K562 (cell line): Measurements from ENCODE around the gene HSPB1. TPM values are rescaled to one million over a fixed set of nuclear protein-coding genes. Genes with fewer than 3 reads are reported as not detected.

Experiments
- BRF1 ChIP-seq: IDR thresholded peaks from 3 replicates; pipeline ENCODE4 v1.6.1; 2011; ENCODE audit warnings: borderline replicate concordance, mild to moderate bottlenecking; ENCODE audit not compliant: insufficient read length; ENCODE audit errors: extremely low read depth
- CAMTA2 ChIP-seq: fragments of 250-450 bp; sonication (Bioruptor Pico); conservative IDR thresholded peaks from 2 replicates; pipeline ENCODE4 v1.5.1; 2022
- HMGN3 ChIP-seq: IDR thresholded peaks from 2 replicates; pipeline ENCODE4 v1.6.1; 2011; ENCODE audit warnings: borderline replicate concordance, low read depth, mild to moderate bottlenecking, mixed read lengths, low read length; ENCODE audit not compliant: insufficient read length; ENCODE audit errors: extremely low read depth
- HSF4 ChIP-seq: fragments of 250-450 bp; sonication (Bioruptor Pico); IDR thresholded peaks from 2 replicates; pipeline ENCODE4 v2.1.2; 2022; ENCODE audit warnings: mild to moderate bottlenecking, moderate library complexity, borderline replicate concordance
- LARP7 ChIP-seq: fragments of 450-650 bp; IDR thresholded peaks from 2 replicates; pipeline ENCODE4 v1.6.1; 2016
- MAZ ChIP-seq, 2 experiments: fragments of 450-650 bp in 1 of 2; sonication (generic) in 1 of 2; formaldehyde crosslinking; IDR thresholded peaks in 1 of 2; conservative IDR thresholded peaks in 1 of 2; 2 replicates each; pipeline versions ENCODE4 v1.4.0 to v1.5.0; 2020; ENCODE audit warnings: mild to moderate bottlenecking in 1 of 2, missing genetic modification reagents in 1 of 2
- MTA3 ChIP-seq: fragments of 450-650 bp; formaldehyde crosslinking; IDR thresholded peaks from 2 replicates; pipeline ENCODE4 v1.6.1; 2017; ENCODE audit warnings: mild to moderate bottlenecking, borderline replicate concordance
- MYBL2 ChIP-seq, 2 experiments: fragments of 450-650 bp in 1 of 2; sonication (generic) in 1 of 2; formaldehyde crosslinking in 1 of 2; IDR thresholded peaks; 2 replicates each; pipeline versions ENCODE4 v1.6.1 to v1.8.1; 2017 to 2022; ENCODE audit warnings: borderline replicate concordance in 1 of 2, inconsistent platforms in 1 of 2, low read depth in 1 of 2, mild to moderate bottlenecking in 1 of 2, missing genetic modification reagents in 1 of 2, moderate library complexity in 1 of 2
- NFE2L1 ChIP-seq: fragments of 450-650 bp; IDR thresholded peaks from 2 replicates; pipeline ENCODE4 v1.6.1; 2016; ENCODE audit warnings: missing genetic modification characterization, low read depth, mild to moderate bottlenecking, missing compliant biosample characterization, moderate library complexity, borderline replicate concordance
- TAF9B ChIP-seq: fragments of 450-650 bp; IDR thresholded peaks from 2 replicates; pipeline ENCODE4 v1.6.1; 2018; ENCODE audit warnings: mild to moderate bottlenecking; ENCODE audit not compliant: partially characterized antibody
- polyA plus RNA-seq, 8 experiments: library from polyadenylated mRNA; depleted of rRNA in 4 of 8; stranded (reverse) in 5 of 8; unstranded in 3 of 8; fragments of >200 nt; fragmentation: Nextera tagmentation in 2 of 8; fragmentation: Illumina TruSeq in 1 of 8; extraction: Ambion mirVana in 2 of 8; extraction: Trizol in 1 of 8; gene quantifications; 2 replicates each; pipeline versions ENCODE4 v1.2.1 to v1.2.3, GENCODE V29; 2011 to 2014; ENCODE audit warnings: inconsistent platforms in 1 of 8, missing spikeins in 1 of 8
- total RNA-seq, 7 experiments: library from RNA; depleted of rRNA in 6 of 7; stranded (reverse); fragments of >200 nt in 6 of 7; fragmentation: Illumina TruSeq in 2 of 7; extraction: Trizol in 2 of 7; gene quantifications; 2 replicates each; pipeline versions ENCODE4 v1.2.1 to v1.2.3, GENCODE V29; 2011 to 2021; ENCODE audit warnings: low replicate concordance in 1 of 7
- TF ChIP-seq, protein P1 (sequence below): fragments of 250-450 bp; sonication (Bioruptor Pico); IDR thresholded peaks from 2 replicates; pipeline ENCODE4 v1.5.0; 2020; ENCODE audit warnings: mild to moderate bottlenecking
- TF ChIP-seq, protein P2 (sequence below), 3 experiments: fragments of 200-800 bp in 1 of 3; sonication (Bioruptor generic) in 1 of 3; sonication (generic) in 1 of 3; formaldehyde crosslinking in 1 of 3; IDR thresholded peaks; 2 replicates each; pipeline versions ENCODE4 v1.6.1 to v1.8.0; 2016 to 2022; ENCODE audit warnings: mild to moderate bottlenecking in 2 of 3, missing compliant biosample characterization in 2 of 3, missing genetic modification characterization in 2 of 3, missing genetic modification reagents in 1 of 3

HSPB1 gene
- total and polyA plus RNA-seq, 9 of the 15 experiments (the other 6 are each of a cell fraction or from before 2014, with no cell fraction given), result 27.1 to 522 (median 138) TPM

DNA sequence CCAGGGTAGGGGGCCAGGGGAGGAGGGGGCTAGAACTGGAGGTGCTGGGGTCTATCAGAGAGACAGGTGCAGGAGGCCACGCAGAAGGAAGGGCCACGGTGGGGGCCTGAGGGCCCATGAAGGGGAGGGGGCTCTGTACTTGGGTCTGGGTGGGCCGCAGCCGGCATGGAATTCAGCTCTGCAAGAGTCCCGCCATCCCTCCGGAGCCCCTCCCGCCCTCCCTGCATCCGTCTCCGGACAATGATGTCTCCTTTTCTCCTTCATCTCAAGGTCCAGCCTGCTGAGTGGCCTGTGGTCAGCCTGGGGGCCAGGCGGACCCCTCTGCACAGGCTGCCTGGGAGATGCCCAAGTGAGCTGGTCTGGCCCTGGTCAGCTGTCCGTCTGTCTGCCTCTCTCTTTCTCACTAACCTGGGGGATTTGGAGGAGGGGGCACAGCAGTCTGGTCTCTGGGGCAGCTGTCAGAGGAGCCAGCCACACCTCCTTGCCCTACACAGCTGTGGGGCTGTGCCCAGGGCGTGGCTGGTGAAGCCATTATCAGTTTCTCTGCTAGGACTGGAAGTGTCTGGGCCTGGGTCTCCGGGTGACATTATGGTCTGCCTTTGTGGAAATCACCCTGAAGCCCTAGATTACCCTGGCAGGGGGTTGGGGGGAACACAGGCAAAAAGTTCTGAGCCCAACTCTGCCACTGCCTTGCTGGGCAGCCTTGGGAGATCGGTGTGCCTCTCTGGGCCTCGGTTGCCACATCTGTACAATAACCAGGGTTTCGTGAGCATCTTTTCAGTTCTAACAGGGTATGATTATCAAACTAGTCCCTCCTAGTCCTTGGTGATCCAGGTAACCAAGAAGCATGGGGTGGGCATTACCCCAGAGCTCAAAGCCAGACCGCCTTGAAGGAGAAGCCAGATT lies 19.0 kb upstream of the HSPB1 start (continued):
- TF ChIP-seq, protein P1, sequence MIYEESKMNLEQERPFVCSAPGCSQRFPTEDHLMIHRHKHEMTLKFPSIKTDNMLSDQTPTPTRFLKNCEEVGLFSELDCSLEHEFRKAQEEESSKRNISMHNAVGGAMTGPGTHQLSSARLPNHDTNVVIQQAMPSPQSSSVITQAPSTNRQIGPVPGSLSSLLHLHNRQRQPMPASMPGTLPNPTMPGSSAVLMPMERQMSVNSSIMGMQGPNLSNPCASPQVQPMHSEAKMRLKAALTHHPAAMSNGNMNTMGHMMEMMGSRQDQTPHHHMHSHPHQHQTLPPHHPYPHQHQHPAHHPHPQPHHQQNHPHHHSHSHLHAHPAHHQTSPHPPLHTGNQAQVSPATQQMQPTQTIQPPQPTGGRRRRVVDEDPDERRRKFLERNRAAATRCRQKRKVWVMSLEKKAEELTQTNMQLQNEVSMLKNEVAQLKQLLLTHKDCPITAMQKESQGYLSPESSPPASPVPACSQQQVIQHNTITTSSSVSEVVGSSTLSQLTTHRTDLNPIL (CRISPR knock-in tag), result no peak
- TF ChIP-seq, protein P2, sequence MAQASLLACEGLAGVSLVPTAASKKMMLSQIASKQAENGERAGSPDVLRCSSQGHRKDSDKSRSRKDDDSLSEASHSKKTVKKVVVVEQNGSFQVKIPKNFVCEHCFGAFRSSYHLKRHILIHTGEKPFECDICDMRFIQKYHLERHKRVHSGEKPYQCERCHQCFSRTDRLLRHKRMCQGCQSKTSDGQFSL (CRISPR knock-in tag; IDR thresholded peaks at IDR 0.05), result 0 out of 2 replicates have a peak, but pooled peaks have one; percentile 21
- TF ChIP-seq, protein P2 (tag; IDR thresholded peaks at IDR 0.05), result no peak
- TF ChIP-seq CAMTA2 (CRISPR knock-in tag) (no peak), LARP7 (no peak), TAF9B (no peak), NFE2L1 (tag) (no peak), HSF4 (CRISPR knock-in tag) (no peak), MYBL2 (IDR thresholded peaks at IDR 0.05; ENCODE audit: low read depth) (no peak), MYBL2 (CRISPR knock-in tag; IDR thresholded peaks at IDR 0.05; ENCODE audit: borderline replicate concordance) (no peak), MTA3 (no peak), HMGN3 (no peak), BRF1 (no peak), MAZ (CRISPR knock-in tag; conservative IDR thresholded peaks at IDR 0.05 in 1 of 2, IDR thresholded peaks at IDR 0.05 in 1 of 2) (no peak)
